ENCODE results near the gene POU1F1. TPM values are rescaled to one million over a fixed set of nuclear protein-coding genes. Genes with fewer than 3 reads are reported as not detected.

Gene POU1F1
- total and polyA plus RNA-seq, 2 of the 8 experiments (the other 6 are each of a cell fraction or from before 2014, with no cell fraction given): not detected

DNA sequence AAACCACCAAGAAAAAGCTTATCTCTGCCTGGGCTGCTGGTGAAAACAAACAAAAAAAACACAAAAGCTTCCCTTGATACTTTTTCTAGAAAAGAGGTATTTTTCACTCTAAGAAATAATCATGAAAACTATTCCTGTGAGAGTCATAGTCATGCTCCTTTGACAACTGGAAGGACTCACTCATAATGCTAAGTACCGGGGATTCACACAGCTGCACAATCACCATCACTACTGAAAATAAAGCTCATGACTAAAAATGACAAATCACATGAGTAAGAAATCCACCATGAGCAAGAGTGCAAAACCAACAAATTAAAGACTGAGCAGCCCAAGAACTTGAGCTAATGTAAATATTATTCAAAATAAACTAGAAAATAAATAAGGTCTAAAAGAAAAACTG lies 10.6 kb upstream of the POU1F1 start (continued):
- TF ChIP-seq SIN3A (conservative IDR thresholded peaks at IDR 0.05 in 1 of 2, IDR thresholded peaks at IDR 0.05 in 1 of 2; ENCODE audit: low read depth in 1 of 2, low read length in 2 of 2) (no peak), RNF2 (IDR thresholded peaks at IDR 0.05; ENCODE audit: borderline replicate concordance, low read depth, low read length, missing control alignments, poor library complexity, severe bottlenecking) (no peak), PHF8 (conservative IDR thresholded peaks at IDR 0.05; ENCODE audit: low read depth, low read length) (no peak), SAP30 (IDR thresholded peaks at IDR 0.05; ENCODE audit: insufficient read depth, insufficient replicate concordance, low read length) (no peak), ASH2L (IDR thresholded peaks at IDR 0.05; ENCODE audit: low read length) (no peak), SP4 (IDR thresholded peaks at IDR 0.05; ENCODE audit: low read length) (no peak)
